ENCODE results near the gene APLP1. TPM values are rescaled to one million over a fixed set of nuclear protein-coding genes. Genes with fewer than 3 reads are reported as not detected.
"Not testable (repeated sequence)": the region's sequence is repeated elsewhere in the genome, so short reads cannot be mapped to it uniquely, and the experiment has no call there.

Gene APLP1
- total RNA-seq, 2 donors from 2014 or later = 3.6 to 38.0 TPM

GRCh38 chr19:35908010-35908441, 39.7 kb downstream of the APLP1 start, which contains the start of gene TYROBP:
TYROBP (minus strand) TSS chr19:35908295; CDS start chr19:35908228, 67 bp downstream.
- WGBS = 64% methylated on average over 9 of the region's 9 CpGs
- intact Hi-C loops (cut with DNase I) = no loop called here
- Histone ChIP-seq H3K27ac (no peak within 1 kb of the TSS), H3K9me3 (no peaks in the 10 kb centered on the region), H3K27me3 (replicated peaks; ENCODE audit: insufficient read depth) (no peaks in the 10 kb centered on the region), H3K36me3 (no peaks in the 10 kb centered on the region), H3K4me1 (replicated peaks) (no peaks in the 10 kb centered on the region), H3K4me3 (no peak within 1 kb of the TSS)
- TF ChIP-seq POLR2AphosphoS5 (IDR thresholded peaks at IDR 0.05) (no peak), CTCF (IDR thresholded peaks at IDR 0.05) (no peak), POLR2A (IDR thresholded peaks at IDR 0.05) (no peak)
- DNase-seq (ENCODE audit: low spot score) = no peak

GRCh38 chr19:35908973-35909683, 40.8 kb downstream of the APLP1 start:
- Histone ChIP-seq H3K27me3 (replicated peaks; ENCODE audit: insufficient read depth) (no peaks in the 10 kb centered on the region), H3K9me3 (no peaks in the 10 kb centered on the region), H3K27ac (no peak overlapping the region), H3K4me1 (replicated peaks) (no peaks in the 10 kb centered on the region), H3K4me3 (no peak overlapping the region), H3K36me3 (no peaks in the 10 kb centered on the region)
- 72% methylated on average over 10 of the region's 10 CpGs for WGBS
- no peak for DNase-seq (ENCODE audit: low spot score)
- intact Hi-C loops (cut with DNase I) = no loop called here
- TF ChIP-seq POLR2AphosphoS5 (IDR thresholded peaks at IDR 0.05) = no peak
- no peak for TF ChIP-seq CTCF (IDR thresholded peaks at IDR 0.05)
- TF ChIP-seq POLR2A (IDR thresholded peaks at IDR 0.05) = peak; percentile 14

DNA sequence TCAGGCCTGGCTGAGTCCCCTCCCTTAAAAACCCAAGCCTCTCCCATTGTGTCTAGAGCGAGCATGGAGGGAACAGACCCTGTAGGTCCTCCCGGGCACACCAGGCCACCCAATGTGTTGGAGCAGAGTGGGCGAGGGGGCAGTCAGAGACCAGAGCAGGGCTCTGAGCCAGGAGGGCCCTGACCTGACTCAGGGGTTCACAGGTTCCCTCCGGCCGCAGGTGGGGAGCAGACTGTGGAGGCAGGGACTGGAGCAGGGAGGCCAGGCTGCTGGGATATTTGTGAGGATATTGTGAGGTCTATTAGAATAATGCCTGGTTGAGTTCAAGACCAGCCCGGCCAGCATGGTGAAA, 41.3 kb downstream of the APLP1 start:
- Histone ChIP-seq H3K27me3 (replicated peaks; ENCODE audit: insufficient read depth) (no peaks in the 10 kb centered on the region), H3K27ac (no peak overlapping the region), H3K36me3 (no peaks in the 10 kb centered on the region), H3K4me1 (replicated peaks) (no peaks in the 10 kb centered on the region), H3K4me3 (no peak overlapping the region), H3K9me3 (no peaks in the 10 kb centered on the region)
- no peak for DNase-seq (ENCODE audit: low spot score)
- 75% methylated on average over 6 of the region's 6 CpGs for WGBS
- intact Hi-C loops (cut with DNase I) = no loop called here
- no peak for TF ChIP-seq POLR2AphosphoS5 (IDR thresholded peaks at IDR 0.05)
- TF ChIP-seq CTCF (IDR thresholded peaks at IDR 0.05) = no peak
- no peak for TF ChIP-seq POLR2A (IDR thresholded peaks at IDR 0.05)

GRCh38 chr19:35910355-35910754, 42.0 kb downstream of the APLP1 start:
- H3K4me3 ChIP-seq; H3K4me1 ChIP-seq (replicated peaks); DNase-seq (ENCODE audit: low spot score); H3K9me3 ChIP-seq; H3K36me3 ChIP-seq; H3K27me3 ChIP-seq (replicated peaks; ENCODE audit: insufficient read depth); H3K27ac ChIP-seq; intact Hi-C loops (cut with DNase I): not testable (repeated sequence)
- WGBS = 95% methylated on average over 14 of the region's 14 CpGs

- H3K9me3 ChIP-seq = no peaks in the 10 kb centered on the region
- no peaks in the 10 kb centered on the region for H3K27me3 ChIP-seq (replicated peaks; ENCODE audit: insufficient read depth)
- no peaks in the 10 kb centered on the region for H3K4me1 ChIP-seq (replicated peaks)
- no peaks in the 10 kb centered on the region for H3K36me3 ChIP-seq
- H3K27ac ChIP-seq = no peak overlapping the region
- DNase-seq (ENCODE audit: low spot score) = no peak
- H3K4me3 ChIP-seq = no peak overlapping the region
- TF ChIP-seq POLR2A (IDR thresholded peaks at IDR 0.05) (no peak), POLR2AphosphoS5 (IDR thresholded peaks at IDR 0.05) (no peak), CTCF (IDR thresholded peaks at IDR 0.05) (no peak)
- 63% methylated on average over 3 of the region's 3 CpGs for WGBS
- intact Hi-C loops (cut with DNase I) = no loop called here
Measured at GRCh38 chr19:35911173-35911572, 42.8 kb downstream of the APLP1 start.
